AG20443 (cell line): ENCODE data around the gene ORM1.
"Not testable (repeated sequence)": the region's sequence is repeated elsewhere in the genome, so short reads cannot be mapped to it uniquely, and the experiment has no call there.

ENCODE experiments used
- DNase-seq: peaks from one replicate; pipeline ENCODE4 v3.0.0; 2012; ENCODE audit warnings: low spot score, mixed read lengths

ORM1 gene

GRCh38 chr9:114325684-114326254 lies 2.9 kb downstream of the ORM1 start:
- DNase-seq = not testable (repeated sequence)

DNA sequence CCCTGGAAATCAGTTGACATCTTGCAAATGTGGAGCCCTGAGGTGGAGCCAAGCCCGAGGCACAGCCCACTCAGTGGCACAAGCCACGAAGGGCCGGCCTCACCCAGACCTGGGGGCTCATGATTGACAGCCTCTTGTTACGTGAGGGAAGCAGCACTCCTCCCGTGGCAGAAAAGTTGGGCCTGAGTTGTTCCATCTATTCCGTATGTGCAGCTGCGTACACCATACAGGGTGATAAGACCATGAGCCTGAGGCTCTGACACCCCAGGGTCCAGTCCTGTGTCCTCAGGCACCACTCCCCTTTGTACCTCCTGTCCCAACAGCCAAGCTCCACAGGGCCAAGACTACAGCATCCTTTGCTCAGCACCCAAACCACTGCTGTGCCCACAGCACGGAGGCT lies 4.9 kb downstream of the ORM1 start:
- DNase-seq = no peak

DNA sequence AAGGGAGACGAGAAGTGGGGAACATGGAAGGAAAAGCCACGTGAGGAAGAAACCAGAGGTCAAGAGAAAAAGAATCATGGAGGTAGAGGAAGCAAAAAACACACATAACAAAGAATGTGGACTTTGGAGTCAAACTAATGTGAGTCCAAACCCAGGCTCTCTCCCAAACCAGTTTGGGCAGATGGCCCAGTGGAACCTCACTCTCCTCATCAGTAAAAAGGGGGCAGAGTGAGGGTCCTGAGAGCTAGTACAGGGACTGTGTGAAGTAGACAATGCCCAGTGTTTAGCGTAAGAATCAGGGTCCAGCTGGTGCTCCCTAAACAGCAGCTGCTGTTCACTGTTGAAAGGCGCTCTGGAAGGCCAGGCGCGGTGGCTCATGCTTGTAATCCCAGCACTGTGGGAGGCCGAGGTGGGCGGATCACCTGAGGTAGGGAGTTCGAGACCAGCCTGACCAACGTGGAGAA lies 5.5 kb downstream of the ORM1 start:
- not testable (repeated sequence) for DNase-seq

- DNase-seq = not testable (repeated sequence)
These were observed 6.2 kb downstream of the ORM1 start for GRCh38 chr9:114328937-114329624.

DNA sequence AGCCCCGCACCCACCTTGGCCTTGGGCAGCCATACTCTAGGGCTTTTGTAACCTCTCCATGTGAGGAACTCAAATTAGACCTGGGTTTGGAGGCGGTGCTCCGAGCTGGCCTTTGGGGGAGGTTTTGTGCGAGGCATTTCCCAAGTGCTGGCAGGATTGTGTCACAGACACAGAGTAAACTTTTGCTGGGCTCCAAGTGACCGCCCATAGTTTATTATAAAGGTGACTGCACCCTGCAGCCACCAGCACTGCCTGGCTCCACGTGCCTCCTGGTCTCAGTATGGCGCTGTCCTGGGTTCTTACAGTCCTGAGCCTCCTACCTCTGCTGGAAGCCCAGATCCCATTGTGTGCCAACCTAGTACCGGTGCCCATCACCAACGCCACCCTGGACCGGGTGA lies 6.7 kb downstream of the ORM1 start, which contains the start of gene ORM2:
TSS of gene ORM2 (plus strand) at position 245 of the 398 bp plus-strand sequence. CDS start at position 281, 36 bp downstream.
- DNase-seq = not testable (repeated sequence)

DNA sequence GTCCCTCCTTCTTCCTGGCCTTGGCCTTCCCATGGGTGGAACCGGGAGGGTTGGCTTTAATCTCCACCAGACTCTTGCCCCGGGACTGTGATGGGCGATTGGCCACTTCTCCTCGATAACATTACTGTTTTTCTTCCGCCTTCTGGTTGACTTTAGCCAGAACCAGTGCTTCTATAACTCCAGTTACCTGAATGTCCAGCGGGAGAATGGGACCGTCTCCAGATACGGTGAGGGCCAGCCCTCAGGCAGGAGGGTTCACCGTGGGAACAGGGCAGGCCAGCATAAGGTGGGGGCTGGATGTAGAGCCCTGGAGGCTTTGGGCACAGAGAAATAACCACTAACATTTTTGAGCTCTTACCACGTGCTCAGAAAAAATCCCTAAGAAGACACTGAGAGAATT lies 7.7 kb downstream of the ORM1 start:
- DNase-seq = no peak

GRCh38 chr9:114331229-114332195 lies 8.6 kb downstream of the ORM1 start:
- DNase-seq = not testable (repeated sequence)

- not testable (repeated sequence) for DNase-seq
These were observed 9.7 kb downstream of the ORM1 start for GRCh38 chr9:114332474-114333040.

DNA sequence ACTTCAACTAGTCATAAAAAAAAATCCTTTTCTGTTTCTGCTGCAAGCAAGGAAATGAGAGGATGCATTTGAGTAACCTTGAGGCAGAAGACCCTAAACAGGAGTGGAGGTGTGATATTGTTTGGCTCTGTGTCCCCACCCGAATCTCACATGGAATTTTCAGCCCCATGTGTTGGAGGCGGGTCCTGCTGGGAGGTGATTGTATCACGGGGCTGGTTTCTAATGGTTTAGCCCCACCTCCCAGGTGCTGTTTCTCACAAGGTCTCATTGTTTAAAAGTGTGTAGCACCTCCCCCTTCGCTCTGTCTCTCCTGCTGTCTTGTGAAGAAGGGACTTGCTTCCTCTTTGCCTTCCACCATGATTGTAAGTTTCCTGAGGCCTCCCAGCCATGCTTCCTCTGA lies 10.8 kb downstream of the ORM1 start:
- not testable (repeated sequence) for DNase-seq

DNA sequence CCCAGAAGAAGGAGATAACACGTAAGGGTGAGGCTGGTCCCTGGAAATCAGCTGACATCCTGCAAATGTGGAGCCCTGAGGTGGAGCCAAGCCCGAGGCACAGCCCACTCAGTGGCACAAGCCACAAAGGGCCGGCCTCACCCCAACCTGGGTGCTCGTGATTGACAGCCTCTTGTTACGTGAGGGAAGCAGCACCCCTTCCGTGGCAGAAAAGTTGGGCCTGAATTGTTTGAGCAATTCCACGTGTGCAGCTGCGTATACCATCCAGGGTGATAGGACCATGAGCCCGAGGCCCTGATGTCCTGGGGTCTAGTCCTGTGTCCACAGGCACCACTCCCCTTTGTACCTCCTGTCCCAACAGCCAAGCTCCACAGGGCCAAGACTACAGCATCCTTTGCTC lies 11.6 kb downstream of the ORM1 start:
- no peak for DNase-seq

- DNase-seq = no peak
These were observed 12.8 kb downstream of the ORM1 start for GRCh38 chr9:114335745-114336144.

DNA sequence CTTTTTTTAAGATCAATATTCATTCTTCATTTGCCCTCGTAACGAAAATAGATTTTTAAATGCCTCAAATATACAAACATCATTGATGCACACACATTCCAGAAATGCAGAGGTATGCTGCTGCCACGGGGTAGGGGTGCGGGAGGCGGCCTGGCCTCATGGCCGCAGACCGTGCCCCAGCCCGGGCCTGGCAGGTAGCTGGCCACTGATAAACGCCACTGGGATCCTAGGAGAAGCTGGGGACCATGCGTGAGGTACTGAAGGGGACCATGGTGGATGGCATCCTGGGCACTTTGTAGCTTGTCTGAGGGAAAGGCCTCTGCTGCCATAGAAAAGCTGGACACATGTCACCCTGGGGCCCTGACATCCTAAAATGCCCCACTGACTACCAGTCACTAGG lies 13.3 kb downstream of the ORM1 start:
- no peak for DNase-seq

DNA sequence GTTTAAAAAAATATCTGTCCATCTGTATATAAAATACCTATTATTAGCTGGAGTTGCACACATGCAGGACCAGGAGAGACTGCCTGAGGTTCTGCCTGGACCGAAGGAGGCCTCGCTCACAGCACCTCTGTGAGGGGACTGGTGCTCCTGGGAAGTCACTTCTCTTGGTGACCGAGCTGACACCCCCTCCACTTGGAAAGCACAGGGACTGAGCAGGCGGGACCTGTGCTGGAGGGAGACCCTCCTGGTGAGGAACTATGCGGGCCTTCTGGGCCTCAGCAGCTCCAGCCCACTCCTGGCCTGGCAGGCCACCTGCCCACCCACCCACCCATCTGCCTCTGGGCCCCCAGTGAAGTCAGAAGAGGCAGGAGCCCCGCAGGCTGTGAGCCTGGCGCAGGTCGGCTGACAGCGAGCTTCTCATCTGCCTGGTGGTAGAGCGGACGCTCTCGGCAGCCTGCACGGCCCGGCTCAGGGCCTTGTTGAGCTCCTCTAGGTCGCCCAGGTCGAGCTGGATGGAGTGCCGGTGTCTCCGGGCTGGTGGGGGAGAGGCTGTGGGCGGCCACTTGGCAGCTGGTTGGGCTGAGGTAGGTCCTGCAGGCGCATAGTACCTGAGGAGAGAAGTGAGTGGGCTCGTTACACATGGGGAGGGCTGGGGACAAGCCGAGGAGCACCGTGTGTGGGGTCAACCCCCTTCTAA lies 13.9 kb downstream of the ORM1 start:
- DNase-seq = no peak

DNA sequence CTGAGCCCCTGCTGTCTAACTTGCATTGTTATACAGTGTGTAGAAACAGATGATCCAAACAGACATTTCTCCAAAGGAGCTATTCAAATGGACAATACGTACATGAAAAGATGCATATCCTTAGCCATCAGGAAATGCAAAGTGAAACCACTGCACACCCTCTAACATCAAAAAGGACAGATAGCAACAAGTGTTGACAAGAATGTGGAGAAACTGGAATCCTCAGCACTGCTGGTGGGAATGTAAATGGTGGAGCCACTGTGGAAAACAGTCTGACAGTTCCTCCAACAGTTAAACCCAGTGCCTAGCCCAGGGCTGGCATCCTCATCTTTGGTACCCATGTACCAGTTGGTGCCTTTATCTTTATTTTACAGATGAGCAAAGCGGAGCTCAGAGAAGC lies 15.3 kb downstream of the ORM1 start:
- DNase-seq = no peak

GRCh38 chr9:114339130-114339908 lies 16.4 kb downstream of the ORM1 start:
- peak; percentile 85 for DNase-seq

- no peak for DNase-seq
These were observed 18.4 kb downstream of the ORM1 start for GRCh38 chr9:114341152-114341830.

DNA sequence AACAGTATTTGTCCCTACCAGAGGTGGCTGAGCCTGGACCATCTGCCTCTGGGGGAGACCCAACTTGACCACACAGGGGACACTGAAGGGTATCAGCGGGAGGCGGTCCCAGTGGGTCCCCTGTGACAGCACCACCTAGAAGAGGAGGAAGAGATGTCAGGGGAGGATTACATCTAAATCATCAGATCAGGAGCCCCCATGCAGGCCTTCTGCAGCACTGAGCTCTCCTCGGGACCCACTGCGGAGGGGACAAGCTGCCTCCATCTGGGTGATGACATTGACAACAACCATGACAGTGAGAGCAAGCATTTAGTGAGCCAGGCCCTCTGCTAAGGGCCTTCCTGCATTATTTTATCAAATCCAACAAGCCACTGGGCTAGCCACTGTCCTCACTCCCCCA lies 19.1 kb downstream of the ORM1 start:
- DNase-seq = no peak

- no peak for DNase-seq
These were observed 20.0 kb downstream of the ORM1 start for GRCh38 chr9:114342755-114343440.

GRCh38 chr9:114343471-114344187 lies 20.7 kb downstream of the ORM1 start:
- DNase-seq = no peak
